Upper lobe of left lung (tissue), 6 donors: ENCODE data around the gene MARCKS. TPM values are rescaled to one million over a fixed set of nuclear protein-coding genes. Genes with fewer than 3 reads are reported as not detected.

ENCODE experiments used
- ATAC-seq, 2 donors: fragments of 200-7000 bp; cut with Tn5 transposase; one replicate each; pipeline ENCODE4 v1.9.1; 2022; ENCODE audit warnings: mild to moderate bottlenecking in 2 of 2, moderate library complexity in 2 of 2; ENCODE audit not compliant: low FRiP score in 2 of 2
- DNase-seq, 2 donors: peaks; one replicate each; pipeline ENCODE4 v3.0.0-alpha.2; 2019 to 2020
- H3K27ac ChIP-seq, 4 donors: fragments of 200-600 bp; sonication (generic); one replicate each; pipeline ENCODE4 v1.5.1; 2016 to 2019
- H3K27me3 ChIP-seq, 4 donors: fragments of 200-600 bp; sonication (generic); one replicate each; pipeline ENCODE4 v1.5.1; 2017 to 2019
- H3K36me3 ChIP-seq, 4 donors: fragments of 200-600 bp; sonication (generic); one replicate each; pipeline ENCODE4 v1.5.1; 2016 to 2019
- H3K4me1 ChIP-seq, 4 donors: fragments of 200-600 bp; sonication (generic); one replicate each; pipeline ENCODE4 v1.5.1; 2018 to 2019
- H3K4me3 ChIP-seq, 4 donors: fragments of 200-600 bp; sonication (generic); one replicate each; pipeline ENCODE4 v1.5.1; 2017 to 2019; ENCODE audit warnings: mild to moderate bottlenecking in 2 of 4, moderate library complexity in 1 of 4
- H3K9me3 ChIP-seq, 4 donors: fragments of 200-600 bp; sonication (generic); one replicate each; pipeline ENCODE4 v1.5.1; 2018 to 2019
- EP300 ChIP-seq, 4 donors: sonication (generic); formaldehyde crosslinking; IDR thresholded peaks; one replicate each; pipeline ENCODE4 v1.5.1; 2017; ENCODE audit warnings: antibody characterized with exemption in 4 of 4, control low read depth in 2 of 4
- POLR2A ChIP-seq, 4 donors: fragments of 450-650 bp; IDR thresholded peaks; one replicate each; pipeline ENCODE4 v1.5.1; 2016 to 2017; ENCODE audit warnings: antibody characterized with exemption in 4 of 4, mild to moderate bottlenecking in 2 of 4
- POLR2AphosphoS5 ChIP-seq, 2 donors: sonication (generic); formaldehyde crosslinking; IDR thresholded peaks; one replicate each; pipeline ENCODE4 v1.5.1; 2017; ENCODE audit warnings: antibody characterized with exemption in 2 of 2
- WGBS, 2 donors: methylation state at CpG; one replicate each; pipeline ENCODE4 v1.1.5; 2017 to 2018; 5-methylcytosine and 5-hydroxymethylcytosine counted together
- total RNA-seq, 6 donors: library from RNA; depleted of rRNA in 4 of 6; stranded (reverse); fragments of >200 nt in 4 of 6; gene quantifications; one replicate each; pipeline versions ENCODE4 v1.1.0 to v1.2.1, GENCODE V29; 2016 to 2021
- TF ChIP-seq, protein P1 (sequence below), 6 experiments: fragments of 450-650 bp in 4 of 6; fragments of 200-600 bp in 2 of 6; sonication (generic) in 2 of 6; IDR thresholded peaks; one replicate each; pipeline ENCODE4 v1.5.1; 2016 to 2019; ENCODE audit warnings: antibody characterized with exemption in 6 of 6
- donor health status: DM: no; HTN: no; CAD: no; lungs with moderate emphysema.
- donor health status: DM: no; HTN: yes; CAD: no; lungs with severe emphysema.

The MARCKS gene
- total RNA-seq, 6 donors from 2014 or later = 26.3 to 85.8 (median 42.2) TPM

DNA sequence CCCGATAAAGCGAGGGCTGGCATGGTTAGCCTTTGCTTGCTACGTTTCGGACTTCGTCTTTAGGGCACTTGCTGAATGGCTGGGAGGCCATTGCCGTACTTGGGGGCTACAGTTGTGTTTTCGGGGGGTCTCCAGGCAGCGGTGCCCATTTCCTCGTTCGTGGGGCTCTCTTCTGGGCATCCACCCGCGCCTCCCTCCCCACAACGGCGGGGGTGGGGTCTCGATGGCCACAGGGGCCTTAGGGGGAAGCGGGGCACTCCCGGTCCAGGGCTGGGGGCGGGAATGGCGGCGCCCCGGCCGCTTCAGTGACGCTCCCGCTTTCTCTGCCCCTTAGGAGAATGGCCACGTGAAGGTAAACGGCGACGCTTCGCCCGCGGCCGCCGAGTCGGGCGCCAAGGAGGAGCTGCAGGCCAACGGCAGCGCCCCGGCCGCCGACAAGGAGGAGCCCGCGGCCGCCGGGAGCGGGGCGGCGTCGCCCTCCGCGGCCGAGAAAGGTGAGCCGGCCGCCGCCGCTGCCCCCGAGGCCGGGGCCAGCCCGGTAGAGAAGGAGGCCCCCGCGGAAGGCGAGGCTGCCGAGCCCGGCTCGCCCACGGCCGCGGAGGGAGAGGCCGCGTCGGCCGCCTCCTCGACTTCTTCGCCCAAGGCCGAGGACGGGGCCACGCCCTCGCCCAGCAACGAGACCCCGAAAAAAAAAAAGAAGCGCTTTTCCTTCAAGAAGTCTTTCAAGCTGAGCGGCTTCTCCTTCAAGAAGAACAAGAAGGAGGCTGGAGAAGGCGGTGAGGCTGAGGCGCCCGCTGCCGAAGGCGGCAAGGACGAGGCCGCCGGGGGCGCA is 2.4 kb downstream of the MARCKS start:
- ATAC-seq (peak in 1 of 2 donors; percentile 2), DNase-seq (peak in 1 of 2 donors; percentile 90)
- 32% methylated on average over 27 to 60 of the region's 90 CpGs for WGBS, 2 donors
- peak overlapping the region; percentile 39 to 77 (median 56) for H3K4me3 ChIP-seq
- no peak for TF ChIP-seq EP300 (IDR thresholded peaks at IDR 0.05)
- TF ChIP-seq, protein P1, sequence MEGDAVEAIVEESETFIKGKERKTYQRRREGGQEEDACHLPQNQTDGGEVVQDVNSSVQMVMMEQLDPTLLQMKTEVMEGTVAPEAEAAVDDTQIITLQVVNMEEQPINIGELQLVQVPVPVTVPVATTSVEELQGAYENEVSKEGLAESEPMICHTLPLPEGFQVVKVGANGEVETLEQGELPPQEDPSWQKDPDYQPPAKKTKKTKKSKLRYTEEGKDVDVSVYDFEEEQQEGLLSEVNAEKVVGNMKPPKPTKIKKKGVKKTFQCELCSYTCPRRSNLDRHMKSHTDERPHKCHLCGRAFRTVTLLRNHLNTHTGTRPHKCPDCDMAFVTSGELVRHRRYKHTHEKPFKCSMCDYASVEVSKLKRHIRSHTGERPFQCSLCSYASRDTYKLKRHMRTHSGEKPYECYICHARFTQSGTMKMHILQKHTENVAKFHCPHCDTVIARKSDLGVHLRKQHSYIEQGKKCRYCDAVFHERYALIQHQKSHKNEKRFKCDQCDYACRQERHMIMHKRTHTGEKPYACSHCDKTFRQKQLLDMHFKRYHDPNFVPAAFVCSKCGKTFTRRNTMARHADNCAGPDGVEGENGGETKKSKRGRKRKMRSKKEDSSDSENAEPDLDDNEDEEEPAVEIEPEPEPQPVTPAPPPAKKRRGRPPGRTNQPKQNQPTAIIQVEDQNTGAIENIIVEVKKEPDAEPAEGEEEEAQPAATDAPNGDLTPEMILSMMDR (IDR thresholded peaks at IDR 0.05) = peak in 1 of 6 experiments; percentile 4
- no peaks in the 10 kb centered on the region for H3K36me3 ChIP-seq
- peak overlapping the region; percentile 86 to 96 (median 92) for H3K27ac ChIP-seq
- no peaks in the 10 kb centered on the region for H3K9me3 ChIP-seq
- H3K27me3 ChIP-seq = no peaks in the 10 kb centered on the region
- H3K4me1 ChIP-seq = peaks cover 0 to 45% (median 12%) of the 10 kb centered on the region in 4 donors

DNA sequence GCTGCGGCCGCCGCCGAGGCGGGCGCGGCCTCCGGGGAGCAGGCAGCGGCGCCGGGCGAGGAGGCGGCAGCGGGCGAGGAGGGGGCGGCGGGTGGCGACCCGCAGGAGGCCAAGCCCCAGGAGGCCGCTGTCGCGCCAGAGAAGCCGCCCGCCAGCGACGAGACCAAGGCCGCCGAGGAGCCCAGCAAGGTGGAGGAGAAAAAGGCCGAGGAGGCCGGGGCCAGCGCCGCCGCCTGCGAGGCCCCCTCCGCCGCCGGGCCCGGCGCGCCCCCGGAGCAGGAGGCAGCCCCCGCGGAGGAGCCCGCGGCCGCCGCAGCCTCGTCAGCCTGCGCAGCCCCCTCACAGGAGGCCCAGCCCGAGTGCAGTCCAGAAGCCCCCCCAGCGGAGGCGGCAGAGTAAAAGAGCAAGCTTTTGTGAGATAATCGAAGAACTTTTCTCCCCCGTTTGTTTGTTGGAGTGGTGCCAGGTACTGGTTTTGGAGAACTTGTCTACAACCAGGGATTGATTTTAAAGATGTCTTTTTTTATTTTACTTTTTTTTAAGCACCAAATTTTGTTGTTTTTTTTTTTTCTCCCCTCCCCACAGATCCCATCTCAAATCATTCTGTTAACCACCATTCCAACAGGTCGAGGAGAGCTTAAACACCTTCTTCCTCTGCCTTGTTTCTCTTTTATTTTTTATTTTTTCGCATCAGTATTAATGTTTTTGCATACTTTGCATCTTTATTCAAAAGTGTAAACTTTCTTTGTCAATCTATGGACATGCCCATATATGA is 3.2 kb downstream of the MARCKS start:
- TF ChIP-seq EP300 (IDR thresholded peaks at IDR 0.05) (no peak), POLR2A (IDR thresholded peaks at IDR 0.05) (no peak), POLR2AphosphoS5 (IDR thresholded peaks at IDR 0.05) (no peak)
- TF ChIP-seq, protein P1 (IDR thresholded peaks at IDR 0.05) = no peak

DNA sequence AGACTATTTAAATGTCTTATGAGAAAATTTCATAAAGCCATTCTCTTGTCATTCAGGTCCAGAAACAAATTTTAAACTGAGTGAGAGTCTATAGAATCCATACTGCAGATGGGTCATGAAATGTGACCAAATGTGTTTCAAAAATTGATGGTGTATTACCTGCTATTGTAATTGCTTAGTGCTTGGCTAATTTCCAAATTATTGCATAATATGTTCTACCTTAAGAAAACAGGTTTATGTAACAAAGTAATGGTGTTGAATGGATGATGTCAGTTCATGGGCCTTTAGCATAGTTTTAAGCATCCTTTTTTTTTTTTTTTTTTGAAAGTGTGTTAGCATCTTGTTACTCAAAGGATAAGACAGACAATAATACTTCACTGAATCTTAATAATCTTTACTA is 5.0 kb downstream of the MARCKS start:
- H3K36me3 ChIP-seq = no peaks in the 10 kb centered on the region
- peaks cover 0 to 25% (median 7%) of the 10 kb centered on the region in 4 donors for H3K4me1 ChIP-seq
- H3K27me3 ChIP-seq = no peaks in the 10 kb centered on the region
- H3K9me3 ChIP-seq = no peaks in the 10 kb centered on the region
- peak overlapping the region in 2 of 4 donors; percentile 9 to 61 for H3K27ac ChIP-seq
- DNase-seq = no peak
- no peak for ATAC-seq
- no peak overlapping the region for H3K4me3 ChIP-seq
- TF ChIP-seq POLR2AphosphoS5 (IDR thresholded peaks at IDR 0.05) (no peak), EP300 (IDR thresholded peaks at IDR 0.05) (no peak), POLR2A (IDR thresholded peaks at IDR 0.05) (no peak)
- TF ChIP-seq, protein P1 (IDR thresholded peaks at IDR 0.05) = no peak

More for the DNA sequence above, 3.2 kb downstream of the MARCKS start:
- H3K27ac ChIP-seq = peak overlapping the region; percentile 86 to 96 (median 92)
- peaks cover 0 to 37% (median 12%) of the 10 kb centered on the region in 4 donors for H3K4me1 ChIP-seq
- no peaks in the 10 kb centered on the region for H3K36me3 ChIP-seq
- no peaks in the 10 kb centered on the region for H3K9me3 ChIP-seq
- peak overlapping the region; percentile 7 to 77 (median 56) for H3K4me3 ChIP-seq
- WGBS, 2 donors = 54 to 67% methylated on average over 31 to 44 of the region's 56 CpGs
- DNase-seq = peak in 1 of 2 donors; percentile 85
- no peak for ATAC-seq
- H3K27me3 ChIP-seq = no peaks in the 10 kb centered on the region

DNA sequence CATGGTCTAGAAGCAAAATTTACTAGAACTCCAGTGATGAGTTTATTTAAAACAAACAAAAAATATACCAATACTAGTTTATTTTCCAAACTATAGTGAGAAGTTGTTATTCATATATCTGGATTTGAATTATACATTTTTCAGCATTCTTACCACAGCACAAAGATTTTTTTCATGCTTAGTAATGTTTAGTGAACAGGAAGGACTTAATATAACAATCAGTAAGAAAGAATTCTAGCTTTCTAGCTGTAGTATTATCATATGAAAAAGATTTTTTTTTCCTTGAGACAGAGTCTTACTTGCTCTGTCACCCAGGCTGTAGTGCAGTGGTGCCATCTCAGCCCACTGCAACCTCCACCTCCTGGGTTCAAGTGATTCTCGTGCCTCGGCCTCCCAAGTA is 13.8 kb downstream of the MARCKS start:
- no peak for DNase-seq
- TF ChIP-seq, protein P1 (IDR thresholded peaks at IDR 0.05) = no peak
- TF ChIP-seq POLR2AphosphoS5 (IDR thresholded peaks at IDR 0.05) (no peak), POLR2A (IDR thresholded peaks at IDR 0.05) (no peak), EP300 (IDR thresholded peaks at IDR 0.05) (no peak)

More for the DNA sequence above, 13.8 kb downstream of the MARCKS start:
- Histone ChIP-seq H3K9me3 (no peaks in the 10 kb centered on the region), H3K36me3 (no peaks in the 10 kb centered on the region), H3K4me3 (peak overlapping the region in 1 of 4 donors; percentile 14), H3K4me1 (no peaks in the 10 kb centered on the region), H3K27me3 (no peaks in the 10 kb centered on the region), H3K27ac (peak overlapping the region in 1 of 4 donors; percentile 64)
- no peak for ATAC-seq
- 73 to 85% methylated on average over 2 of the region's 2 CpGs for WGBS, 2 donors
